HG03139 (cell line): ENCODE measurements around the gene VARS2.
"Not testable (repeated sequence)": the region's sequence is repeated elsewhere in the genome, so short reads cannot be mapped to it uniquely, and the experiment has no call there.

Experiments used
- ATAC-seq: cut with Tn5 transposase; IDR thresholded peaks from one replicate; pipeline ENCODE4 v1.9.1; 2021; ENCODE audit not compliant: unreplicated experiment

VARS2 gene

GRCh38 chr6:30914076-30914853 lies at the start of gene VARS2:
VARS2 (plus strand) TSS chr6:30914238; CDS start chr6:30914837, 599 bp downstream.
- peak; percentile 69 for ATAC-seq

- ATAC-seq: no peak
Observed at GRCh38 chr6:30864325-30864724, 49.7 kb upstream of the VARS2 start.

GRCh38 chr6:30869241-30869749 lies 44.7 kb upstream of the VARS2 start:
- not testable (repeated sequence) for ATAC-seq

- no peak for ATAC-seq
Observed at GRCh38 chr6:30870546-30870945, 43.5 kb upstream of the VARS2 start.

GRCh38 chr6:30871592-30872183 lies 42.4 kb upstream of the VARS2 start:
- ATAC-seq: no peak

GRCh38 chr6:30873137-30873640 lies 40.8 kb upstream of the VARS2 start:
- no peak for ATAC-seq

- ATAC-seq: not testable (repeated sequence)
Observed at GRCh38 chr6:30873795-30874194, 40.2 kb upstream of the VARS2 start.

GRCh38 chr6:30875244-30876038 lies 38.6 kb upstream of the VARS2 start:
- no peak for ATAC-seq

GRCh38 chr6:30876039-30876730 lies 37.9 kb upstream of the VARS2 start:
- ATAC-seq: no peak

- ATAC-seq: no peak
Observed at GRCh38 chr6:30877419-30878262, 36.4 kb upstream of the VARS2 start.

GRCh38 chr6:30879684-30880427 lies 34.2 kb upstream of the VARS2 start:
- ATAC-seq: no peak

- no peak for ATAC-seq
Observed at GRCh38 chr6:30880698-30881252, 33.3 kb upstream of the VARS2 start.

- ATAC-seq: no peak
Observed at GRCh38 chr6:30881392-30882203, 32.4 kb upstream of the VARS2 start.

- ATAC-seq: no peak
Observed at GRCh38 chr6:30882204-30882758, 31.8 kb upstream of the VARS2 start.

- no peak for ATAC-seq
Observed at GRCh38 chr6:30882759-30883684, 31.0 kb upstream of the VARS2 start.

- no peak for ATAC-seq
Observed at GRCh38 chr6:30883685-30884520, 30.1 kb upstream of the VARS2 start, which contains the start of gene DDR1. DDR1 (plus strand) TSS chr6:30884519; CDS start chr6:30888730, 4,211 bp downstream.
